HG03097 (cell line): Measurements from ENCODE around the gene CPED1.
"Not testable (repeated sequence)": the region's sequence is repeated elsewhere in the genome, so short reads cannot be mapped to it uniquely, and the experiment has no call there.

Experiments
- ATAC-seq: cut with Tn5 transposase; IDR thresholded peaks from one replicate; pipeline ENCODE4 v1.9.1; 2021; ENCODE audit not compliant: unreplicated experiment, low FRiP score

CPED1 gene

DNA sequence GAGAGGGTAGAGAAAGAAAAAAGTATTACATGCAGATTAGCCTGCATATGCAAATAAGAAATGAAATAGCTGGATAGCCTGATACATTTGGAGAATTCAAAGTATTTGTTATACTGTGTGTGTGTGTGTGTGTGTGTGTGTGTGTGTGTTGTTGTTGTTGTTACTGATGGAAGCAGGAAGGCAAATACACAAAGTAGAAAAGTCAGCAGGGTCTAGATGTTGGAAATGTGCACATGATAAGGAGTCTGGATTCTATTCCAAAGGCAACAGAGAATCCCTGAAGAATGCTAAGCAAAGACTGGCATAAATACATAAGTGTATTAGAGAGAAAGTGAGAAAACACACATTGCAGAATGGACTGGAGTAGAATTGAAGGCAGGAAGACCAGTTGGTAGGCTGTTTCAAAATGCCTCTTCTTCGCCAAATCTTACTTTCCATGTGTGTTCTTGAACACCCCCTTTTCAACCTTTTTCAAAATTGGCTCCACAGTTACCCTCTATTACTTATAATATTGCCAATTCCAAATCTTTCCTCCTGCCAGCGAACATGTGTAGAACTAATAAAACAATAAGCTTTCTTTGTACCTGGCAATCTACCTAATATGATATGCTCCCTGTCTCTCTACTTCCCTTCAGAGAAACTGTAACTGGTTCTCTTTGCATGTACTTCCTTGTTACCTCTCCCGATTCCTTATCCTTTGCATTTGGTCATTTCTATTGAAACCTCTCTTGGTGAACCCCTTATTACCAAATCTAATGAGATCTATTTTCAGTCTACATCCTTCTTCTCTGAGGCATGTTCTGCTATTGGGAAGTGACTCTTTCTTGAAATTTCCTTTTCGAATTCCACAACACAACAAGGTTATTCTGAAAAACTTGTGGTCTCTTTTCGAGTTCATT lies 6.2 kb downstream of the CPED1 start:
- no peak for ATAC-seq

DNA sequence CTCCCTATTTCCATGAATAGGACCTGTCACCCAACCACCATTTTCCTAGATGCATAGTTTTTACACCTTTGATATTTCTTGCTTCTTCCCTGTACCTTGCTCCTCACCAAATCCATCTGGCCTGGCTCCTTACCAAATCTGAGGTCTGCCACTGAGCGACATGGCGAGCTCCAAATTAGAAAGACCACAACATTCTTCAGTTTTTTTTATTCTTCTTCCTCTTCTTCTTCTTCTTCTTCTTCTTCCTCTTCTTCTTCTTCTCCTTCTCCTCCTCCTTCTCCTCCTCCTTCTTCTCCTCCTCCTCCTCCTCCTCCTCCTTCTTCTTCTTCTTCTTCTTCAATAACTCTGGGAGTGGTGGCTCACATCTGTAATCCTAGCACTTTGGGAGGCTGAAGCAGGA lies 7.1 kb downstream of the CPED1 start:
- ATAC-seq: no peak

DNA sequence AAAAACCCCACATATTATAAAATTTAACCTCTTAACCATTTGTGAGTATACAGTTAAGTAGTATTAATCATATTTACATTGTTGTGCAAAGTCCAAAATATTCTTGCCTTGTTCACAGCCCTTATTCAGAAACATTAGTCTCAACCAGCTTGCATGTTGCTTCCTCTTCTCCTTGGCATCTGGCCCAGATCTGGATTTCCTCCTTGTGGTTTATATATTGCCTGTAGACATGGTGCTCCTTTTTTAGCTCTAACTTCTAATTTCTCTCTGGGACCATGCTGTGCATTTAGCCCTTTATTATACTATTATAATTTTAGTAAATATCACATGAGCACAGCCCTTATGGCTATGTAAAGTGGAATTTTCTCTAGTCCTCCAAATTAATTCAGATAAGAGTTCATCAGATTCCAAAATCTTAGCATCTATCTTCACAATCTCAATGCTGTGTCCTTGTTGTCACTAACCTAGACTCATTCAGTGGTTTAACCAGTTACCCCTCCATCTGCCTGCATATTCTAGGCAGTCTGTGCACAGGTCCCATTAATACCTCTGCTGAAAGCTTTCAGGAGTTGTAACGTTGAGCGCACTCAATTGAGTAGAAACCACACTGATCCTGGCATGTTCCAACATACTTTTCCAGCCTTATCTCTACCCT lies 7.9 kb downstream of the CPED1 start:
- ATAC-seq: no peak

DNA sequence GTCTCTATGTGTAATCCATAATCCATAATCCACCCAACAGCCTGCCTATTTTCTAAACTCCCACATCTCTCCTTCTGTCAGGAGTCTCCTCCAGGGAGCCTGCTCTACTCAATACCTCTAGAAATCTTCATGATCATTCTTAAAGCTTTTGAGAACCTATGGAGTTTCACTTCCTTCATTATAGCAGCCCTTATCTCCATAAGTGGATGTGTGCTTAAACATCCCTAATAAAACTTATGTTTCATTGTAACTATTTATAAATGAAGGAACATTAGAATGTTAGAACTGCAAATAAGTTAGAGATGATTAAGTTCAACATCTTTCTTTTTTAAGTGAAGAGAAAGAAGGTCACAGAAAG lies 8.5 kb downstream of the CPED1 start:
- no peak for ATAC-seq

DNA sequence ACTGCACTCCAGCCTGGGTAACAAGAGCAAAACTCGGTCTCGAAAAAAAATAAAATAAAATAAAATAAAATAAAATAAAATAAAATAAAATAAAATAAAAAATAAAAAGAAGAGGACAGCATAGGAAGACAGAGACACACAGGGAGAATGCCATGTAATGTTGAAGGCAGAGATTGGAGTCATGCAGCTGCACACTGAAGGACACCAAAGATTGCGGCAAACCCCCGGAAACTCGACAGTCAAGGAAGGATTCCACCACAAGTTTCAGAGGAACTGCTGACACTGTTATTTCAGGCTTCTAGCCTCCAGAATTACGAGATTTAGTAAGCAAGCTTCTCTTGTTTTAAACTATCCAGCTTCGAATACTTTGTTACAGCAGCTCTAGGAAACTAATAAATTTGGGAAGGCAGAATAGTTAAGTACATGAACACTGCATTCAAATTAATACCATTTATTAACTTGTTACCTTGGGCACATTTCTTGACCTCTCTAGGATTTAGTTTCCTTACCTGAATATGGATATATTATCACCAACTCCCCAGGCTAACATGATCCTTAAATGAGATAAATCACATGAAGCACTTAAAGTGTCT lies 9.5 kb downstream of the CPED1 start:
- no peak for ATAC-seq

DNA sequence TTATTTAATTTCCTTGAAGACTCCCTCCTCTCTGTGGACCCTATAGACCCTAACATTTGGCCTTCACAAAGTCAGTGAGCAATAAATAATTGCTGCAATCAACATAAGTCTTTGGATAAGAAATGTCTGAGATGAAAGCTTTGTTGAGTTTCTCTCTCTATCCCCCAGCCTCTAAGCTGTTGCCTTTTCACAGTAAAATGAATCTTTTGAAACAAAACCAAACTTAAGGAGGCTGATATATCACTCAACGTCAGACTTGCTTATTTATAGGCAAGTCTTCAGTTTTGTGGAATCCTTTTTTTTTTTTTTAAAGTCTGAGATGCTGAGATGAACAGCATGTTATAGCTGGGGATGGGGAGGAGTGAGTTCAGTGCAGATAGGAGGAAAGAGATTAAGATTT lies 10.0 kb downstream of the CPED1 start:
- ATAC-seq: no peak

DNA sequence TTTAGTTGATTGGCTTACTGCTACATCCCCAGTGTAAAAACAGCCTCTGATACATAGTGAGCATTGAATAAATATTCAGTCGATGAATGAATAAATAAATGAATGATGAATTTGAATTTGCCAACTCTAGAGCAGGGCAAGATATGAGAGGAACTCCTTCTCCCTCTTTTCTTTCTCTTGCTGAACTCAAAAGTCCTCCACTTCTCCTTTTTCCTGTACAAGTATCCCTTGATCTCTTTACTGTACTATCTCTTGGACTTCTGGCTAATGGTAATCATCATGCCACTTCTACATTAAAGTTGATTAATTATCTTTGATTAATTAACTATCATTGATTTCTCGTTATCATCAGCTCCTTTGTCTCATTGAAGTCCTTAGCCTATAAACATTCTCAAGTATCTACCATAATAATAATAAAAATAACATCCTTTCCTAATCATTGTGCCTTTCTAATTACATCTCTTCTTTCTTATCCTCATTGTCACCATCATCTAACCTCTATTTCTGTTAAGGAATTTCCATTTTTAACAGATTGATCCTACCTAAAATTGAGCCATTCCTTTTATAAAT lies 10.6 kb downstream of the CPED1 start:
- ATAC-seq: no peak

DNA sequence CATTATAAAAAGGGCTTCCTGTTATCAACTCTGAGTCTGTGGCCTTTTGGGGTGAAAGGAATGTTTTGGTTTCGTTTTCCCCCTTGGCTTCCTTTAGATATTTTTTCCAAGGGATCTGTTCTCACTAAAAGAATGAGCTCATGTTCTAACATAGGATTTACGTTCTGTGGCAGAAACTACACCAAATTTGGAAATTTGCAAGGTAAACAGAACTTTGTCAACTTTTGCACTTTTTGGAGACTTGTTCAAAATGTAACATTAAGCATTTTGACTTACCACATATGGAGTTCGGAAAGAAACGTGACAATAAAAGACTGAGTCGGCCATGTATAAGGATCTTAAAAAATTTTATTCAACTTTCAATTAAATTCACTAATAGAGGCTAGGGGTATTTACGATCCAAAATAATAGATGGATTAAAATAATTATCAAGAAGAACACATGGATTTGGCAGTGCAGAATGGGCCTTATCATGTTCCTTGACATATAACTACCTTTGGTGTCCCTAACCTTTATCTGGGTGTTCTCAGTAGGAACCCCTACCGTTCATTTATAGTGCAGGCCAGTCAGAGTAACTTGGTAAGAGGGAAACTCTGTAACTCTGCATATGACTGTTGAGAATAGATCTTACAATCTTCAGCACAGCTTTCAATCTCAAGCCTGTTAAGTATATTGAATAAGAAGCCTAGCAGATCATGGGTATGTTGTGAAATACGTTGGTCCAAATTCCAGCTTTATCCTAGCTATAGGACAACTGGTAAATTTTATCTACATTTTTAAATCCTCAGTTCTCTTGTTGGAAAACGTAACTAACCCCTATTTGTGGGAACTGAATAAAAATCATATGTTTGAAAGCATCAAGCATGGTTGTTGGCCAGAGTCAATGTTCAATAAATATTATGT lies 11.8 kb downstream of the CPED1 start:
- ATAC-seq: no peak

DNA sequence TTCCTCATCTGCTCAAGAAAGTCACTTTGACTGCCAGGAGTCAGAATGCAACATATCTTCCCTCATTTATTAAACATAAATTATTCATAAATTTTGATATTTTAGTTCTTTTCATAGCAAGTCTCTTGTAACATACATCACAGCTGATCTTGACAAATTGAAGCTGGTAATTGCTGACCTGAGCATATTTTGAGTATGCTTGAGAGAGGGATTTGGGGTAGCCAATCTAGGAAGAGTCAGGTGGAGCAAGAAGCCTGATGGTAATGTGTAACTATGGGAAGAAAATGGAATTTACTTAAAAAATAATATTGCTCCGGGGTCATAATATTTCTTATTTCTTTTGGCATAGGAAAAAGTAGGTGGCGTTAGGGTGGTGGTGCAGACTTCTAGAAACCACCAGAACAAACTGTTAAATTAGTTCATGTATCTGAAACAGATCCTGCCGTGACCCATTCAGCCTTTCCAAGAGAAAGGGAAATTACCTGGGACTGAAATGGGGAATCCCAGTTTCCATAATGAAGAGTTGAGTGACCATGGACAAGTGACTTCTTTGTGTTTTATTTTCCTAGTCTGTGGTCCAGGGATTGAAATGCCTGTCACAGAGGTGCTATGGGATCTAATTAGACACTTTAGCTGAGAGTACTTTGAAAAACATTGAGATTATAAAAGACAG lies 12.9 kb downstream of the CPED1 start:
- no peak for ATAC-seq

DNA sequence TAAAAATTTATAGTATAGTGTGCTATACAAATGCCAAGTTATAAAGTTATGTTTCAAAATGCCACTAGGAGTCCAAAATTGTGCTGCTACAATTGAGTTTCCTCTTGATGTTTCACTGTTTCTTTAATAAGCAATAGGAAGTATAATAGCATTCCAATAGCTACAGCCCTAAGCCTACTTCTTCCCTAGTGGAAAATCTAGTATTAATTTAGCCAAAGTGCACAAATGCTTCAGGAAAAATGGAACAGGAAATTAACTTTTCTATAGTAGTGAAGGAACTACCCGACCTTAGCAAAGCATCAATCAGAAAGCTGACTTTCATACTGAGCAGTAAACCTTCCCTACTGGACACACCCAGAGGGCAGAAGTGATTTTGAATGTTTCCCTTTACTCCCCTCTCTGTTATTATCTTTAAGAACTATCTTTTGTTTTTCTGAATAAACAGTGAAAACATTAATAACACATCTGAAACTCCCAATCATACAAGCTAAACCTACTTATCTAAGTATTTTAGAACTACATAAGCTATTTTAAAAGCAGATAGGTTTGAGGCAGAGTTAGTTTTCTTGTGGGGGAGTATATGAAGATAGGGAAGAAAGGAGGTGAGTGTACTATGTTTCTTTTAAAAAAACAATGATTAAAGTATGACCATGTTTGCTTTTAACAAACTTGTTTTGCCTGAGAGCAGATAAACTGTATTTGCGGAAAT lies 13.7 kb downstream of the CPED1 start:
- no peak for ATAC-seq

DNA sequence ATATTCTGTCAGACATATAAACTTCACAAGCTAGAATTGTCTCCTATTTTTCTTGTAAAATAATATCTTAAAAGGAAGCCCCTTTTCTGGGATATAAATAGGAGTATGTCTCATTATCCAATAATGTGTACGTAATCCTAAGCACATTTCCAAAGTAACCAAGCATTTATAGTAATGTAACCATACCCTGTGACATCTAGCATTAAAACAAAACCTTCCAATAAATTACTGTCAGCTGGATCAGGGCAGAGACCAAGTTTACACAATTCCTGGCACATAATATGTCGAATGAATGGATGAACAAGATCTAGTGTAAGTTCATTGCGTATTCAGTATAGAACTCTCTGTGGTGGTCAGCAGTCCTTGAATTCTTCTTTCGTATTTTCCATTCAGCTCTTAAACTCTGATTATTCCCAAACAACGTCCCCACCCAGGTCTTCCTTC lies 14.3 kb downstream of the CPED1 start:
- no peak for ATAC-seq

DNA sequence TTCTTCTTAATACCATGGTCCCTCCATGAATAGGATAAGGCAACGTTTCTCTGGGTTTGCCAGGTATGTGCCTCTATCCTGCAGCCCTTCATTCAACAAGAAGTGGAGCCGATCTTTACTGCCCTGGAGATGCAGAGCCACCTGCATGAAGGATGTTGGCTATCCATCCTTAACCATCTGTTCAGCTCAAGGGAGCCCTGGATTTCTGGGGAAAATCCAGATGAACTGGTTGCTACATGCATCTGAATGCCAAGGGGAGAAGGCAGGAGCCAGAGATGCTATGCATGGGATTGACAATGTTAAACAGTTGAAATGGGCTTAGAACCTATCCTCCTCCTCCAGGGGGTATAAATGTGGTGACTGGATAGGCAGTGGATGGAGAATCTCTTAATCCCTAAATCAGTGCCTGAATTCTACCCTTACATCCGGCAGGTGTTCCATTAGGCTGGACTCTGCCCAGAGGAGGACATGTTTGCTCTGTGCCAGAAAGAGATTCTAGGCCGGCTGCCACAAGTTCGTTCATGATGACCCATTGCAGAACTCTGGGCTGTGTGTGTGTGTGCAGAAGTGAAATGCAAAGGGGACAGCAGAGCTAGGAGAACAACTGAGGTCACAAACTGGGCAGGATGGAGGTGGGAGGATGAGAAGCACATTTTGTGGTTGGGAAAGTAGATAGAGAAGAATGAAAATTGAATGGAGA lies 15.6 kb downstream of the CPED1 start:
- ATAC-seq: no peak

DNA sequence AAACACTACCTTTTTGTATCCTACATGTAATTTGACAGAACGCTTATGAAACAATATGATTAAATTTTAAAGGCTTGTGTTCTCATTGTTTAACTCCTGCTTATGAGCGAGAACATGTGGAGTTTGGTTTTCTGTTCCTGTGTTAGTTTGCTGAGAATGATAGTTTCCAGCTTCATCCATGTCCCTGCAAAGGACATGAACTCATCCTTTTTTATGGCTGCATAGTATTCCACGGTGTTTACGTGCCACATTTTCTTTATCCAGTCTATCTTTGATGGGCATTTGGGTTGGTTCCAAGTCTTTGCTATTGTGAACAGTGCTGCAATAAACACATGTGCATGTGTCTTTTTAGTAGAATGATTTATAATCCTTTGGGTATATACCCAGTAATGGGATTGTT lies 16.5 kb downstream of the CPED1 start:
- not testable (repeated sequence) for ATAC-seq

DNA sequence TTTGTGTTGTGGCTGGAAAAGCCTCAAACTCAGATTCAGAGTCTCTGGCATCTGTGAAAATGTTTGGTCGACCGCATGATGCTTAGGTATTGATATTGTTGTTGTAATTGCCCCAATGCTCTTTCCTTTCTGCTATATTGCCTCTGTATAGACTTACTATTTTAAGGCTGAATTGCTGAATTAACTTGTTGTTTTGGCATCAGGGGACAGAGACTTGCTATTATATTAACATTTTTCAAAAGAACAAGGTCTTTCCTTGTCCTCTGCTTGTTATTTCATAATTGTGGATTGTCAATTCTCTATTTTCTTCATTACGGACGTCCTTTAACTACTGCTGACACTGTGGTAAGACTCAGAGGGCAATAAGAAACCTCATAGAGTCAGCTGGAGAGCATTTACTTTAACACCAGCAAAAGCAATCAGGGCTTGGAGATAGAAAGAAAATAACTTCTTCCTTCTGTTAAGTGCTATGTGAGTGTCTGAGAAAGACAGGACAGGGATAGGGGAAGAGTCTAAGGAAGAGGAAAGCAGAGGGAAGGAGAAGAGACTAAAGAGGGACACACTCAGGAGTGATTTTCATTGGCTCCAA lies 17.6 kb downstream of the CPED1 start:
- ATAC-seq: no peak

DNA sequence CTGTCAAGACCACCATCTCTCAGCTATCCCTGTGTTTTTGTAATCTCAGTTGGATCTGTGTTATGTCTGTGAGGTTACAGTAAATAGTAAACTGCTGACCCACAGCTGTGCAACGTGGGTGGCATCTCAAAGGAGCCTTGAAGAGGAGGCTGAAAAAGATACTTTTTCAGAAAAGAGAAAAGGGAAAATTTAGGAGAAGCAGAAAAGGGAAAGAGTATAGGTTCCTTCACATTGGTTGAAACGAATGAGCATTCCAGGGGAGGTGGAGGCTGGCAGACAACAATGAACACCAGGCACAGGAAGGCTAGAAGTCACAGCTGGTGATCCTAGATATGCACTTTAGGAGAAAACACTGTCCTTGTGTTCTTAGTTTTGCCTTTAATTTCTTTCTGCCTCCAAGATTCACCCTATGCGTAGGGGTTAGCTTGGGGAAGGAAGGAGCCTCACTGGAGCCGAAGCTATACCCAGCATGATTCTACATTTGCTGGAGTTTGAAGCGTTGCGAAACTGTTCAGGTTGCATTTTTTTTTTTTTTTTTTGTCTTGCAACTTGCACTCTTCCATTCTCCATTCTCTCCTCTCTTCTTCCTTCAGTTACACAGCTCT lies 18.3 kb downstream of the CPED1 start:
- ATAC-seq: no peak

DNA sequence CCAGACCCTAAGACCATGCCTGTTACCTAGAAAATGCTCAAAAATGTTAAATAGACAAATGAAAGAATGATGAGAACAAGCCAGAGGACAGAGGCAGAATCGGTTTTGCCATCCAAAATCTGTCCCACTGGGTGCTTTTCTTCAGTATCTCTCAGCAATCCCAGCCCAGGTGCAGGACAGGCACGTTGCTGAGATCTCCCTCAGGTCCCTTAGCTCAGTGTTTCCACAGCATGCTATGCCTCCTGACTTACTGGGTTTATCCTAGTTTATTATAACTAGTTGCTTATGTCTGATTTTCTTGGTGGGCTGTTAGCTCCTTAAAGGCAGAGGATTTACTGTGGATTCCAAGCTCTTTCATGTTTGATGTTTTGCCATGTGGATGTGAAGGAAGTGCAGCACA lies 20.3 kb downstream of the CPED1 start:
- ATAC-seq: no peak

DNA sequence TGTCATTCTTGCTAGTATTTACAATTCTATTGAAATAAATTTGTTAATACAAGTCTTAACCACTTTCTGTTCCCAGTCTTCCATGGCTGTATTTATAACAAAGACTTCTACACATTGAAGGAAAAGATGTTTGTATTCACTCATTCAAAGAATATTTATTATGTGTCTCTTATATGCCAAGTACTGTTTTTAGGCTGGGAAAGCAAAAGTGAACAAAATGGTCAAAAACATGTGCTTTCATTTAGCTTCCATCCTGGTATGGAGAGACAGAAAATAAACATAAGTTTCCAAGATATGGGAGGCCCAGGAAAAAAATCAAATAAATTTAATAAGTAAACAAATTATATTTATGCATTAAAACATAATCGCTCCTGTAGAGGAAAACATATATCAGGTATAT lies 22.9 kb downstream of the CPED1 start:
- ATAC-seq: no peak
